A673 (cell line): ENCODE results near the gene PKM. TPM values are rescaled to one million over a fixed set of nuclear protein-coding genes. Genes with fewer than 3 reads are reported as not detected.

ENCODE experiments used
- Bru-seq: library from RNA; stranded (reverse); fragments of 400-500 nt; gene quantifications from one replicate; lab custom pipeline; 2021; lab: Mats Ljungman, UMichigan
- BruChase-seq, 2 experiments: library from RNA; stranded (reverse); fragments of 400-500 nt; gene quantifications; one replicate each; lab custom pipeline; 2021; lab: Mats Ljungman, UMichigan
- BruUV-seq: library from RNA; stranded (reverse); fragments of 400-500 nt; replicated peaks from 2 replicates; lab custom pipeline; 2021; lab: Mats Ljungman, UMichigan
- CTCF ChIA-PET: fragments of 300-600 bp; sonication (Branson Sonifier 250); formaldehyde crosslinking; loops from one replicate; lab custom pipeline; 2022; ENCODE audit warnings: antibody characterized with exemption; lab: Charles Lee
- POLR2A ChIA-PET: fragments of 300-600 bp; sonication (Branson Sonifier 250); formaldehyde crosslinking; loops from one replicate; lab custom pipeline; 2022; ENCODE audit warnings: antibody characterized with exemption; ENCODE audit not compliant: low non-redundant PET; lab: Charles Lee
- DNase-seq: peaks from one replicate; pipeline ENCODE4 v3.0.0-alpha.2; 2015; ENCODE audit warnings: low spot score
- H3K27ac ChIP-seq: fragments of 200-600 bp; sonication (generic); 2 replicates; pipeline ENCODE4 v1.5.1; 2016; ENCODE audit warnings: mixed run types, low read depth, mild to moderate bottlenecking, mixed read lengths, antibody characterized with exemption, low read length; ENCODE audit not compliant: poor library complexity, severe bottlenecking
- H3K27me3 ChIP-seq: fragments of 200-600 bp; sonication (generic); replicated peaks from 2 replicates; pipeline ENCODE4 v1.6.1; 2017; ENCODE audit warnings: mixed run types, low read depth, mild to moderate bottlenecking, mixed read lengths, antibody characterized with exemption, low read length; ENCODE audit not compliant: insufficient read depth, poor library complexity
- H3K36me3 ChIP-seq: fragments of 200-600 bp; sonication (generic); 2 replicates; pipeline ENCODE4 v1.6.1; 2016; ENCODE audit warnings: mixed run types, mild to moderate bottlenecking, mixed read lengths, antibody characterized with exemption, low read length; ENCODE audit not compliant: insufficient read depth, poor library complexity, severe bottlenecking
- H3K4me1 ChIP-seq: fragments of 200-600 bp; sonication (generic); 2 replicates; pipeline ENCODE4 v1.6.1; 2017; ENCODE audit warnings: mixed run types, mild to moderate bottlenecking, mixed read lengths, antibody characterized with exemption, low read length; ENCODE audit not compliant: insufficient read depth, poor library complexity, severe bottlenecking
- H3K4me3 ChIP-seq: fragments of 200-600 bp; sonication (generic); 2 replicates; pipeline ENCODE4 v1.5.1; 2016; ENCODE audit warnings: low read depth, mixed run types, mild to moderate bottlenecking, mixed read lengths, low read length; ENCODE audit not compliant: poor library complexity, severe bottlenecking
- H3K9me3 ChIP-seq: fragments of 200-600 bp; sonication (generic); 2 replicates; pipeline ENCODE4 v1.6.1; 2016; ENCODE audit warnings: mixed run types, low read depth, mild to moderate bottlenecking, mixed read lengths, antibody characterized with exemption, low read length; ENCODE audit not compliant: poor library complexity, severe bottlenecking
- CTCF ChIP-seq: fragments of 300-800, 200-600 bp; sonication (generic); conservative IDR thresholded peaks from 2 replicates; pipeline ENCODE4 v1.5.1; 2017; ENCODE audit warnings: low read depth, mild to moderate bottlenecking, antibody characterized with exemption, low read length, moderate library complexity, mixed read lengths
- EZH2 ChIP-seq: fragments of 200-600 bp; sonication (generic); IDR thresholded peaks from 2 replicates; pipeline ENCODE4 v1.6.1; 2017; ENCODE audit warnings: borderline replicate concordance, low read depth, mild to moderate bottlenecking, mixed read lengths, antibody characterized with exemption, low read length; ENCODE audit not compliant: poor library complexity, severe bottlenecking
- intact Hi-C: fragments of 100-400 bp; cut with micrococcal nuclease; formaldehyde crosslinking; loops from one replicate; pipeline ENCODE4 v1.10.0; 2022; ENCODE audit not compliant: unreplicated experiment
- long read RNA-seq: library from polyadenylated mRNA; stranded (forward); transcript quantifications from one replicate; pipeline ENCODE4 v2.0.0, GENCODE V29; 2022
- total RNA-seq: library from RNA; stranded (reverse); gene quantifications from 2 replicates; pipeline ENCODE4 v1.2.3, GENCODE V29; 2021

PKM gene
- 1,606 and 1,955 TPM in 2 replicates for total RNA-seq
- Bru-seq, nascent RNA = percentile 98 among the genes with signal in this experiment
- BruChase-seq, experiment 1, labeled RNA remaining after a 2-hour chase = percentile 97 among the genes with signal in this experiment
- percentile 99 among the genes with signal in this experiment for BruChase-seq, experiment 2, labeled RNA remaining after a 6-hour chase
- long read RNA-seq, transcript PKM-212 (3 exons, 3,016 nt) = minor isoform, 24 of 6,640 reads
- long read RNA-seq, transcript PKM-214 (2 exons, 2,301 nt) = minor isoform, 30 of 6,640 reads
- long read RNA-seq, transcript PKM-202 (11 exons, 2,318 nt) = major isoform, 5,892 of 6,640 reads
- long read RNA-seq, partial matches to known transcripts = 209 of 6,640 reads
- long read RNA-seq, other reads (novel, unspliced or antisense) = 483 of 6,640 reads

- Histone ChIP-seq H3K9me3 (no peaks in the 10 kb centered on the region), H3K4me1 (peaks cover 27% of the 10 kb centered on the region), H3K27me3 (no peaks in the 10 kb centered on the region), H3K27ac (peak within 1 kb of the TSS; percentile 92), H3K4me3 (peak within 1 kb of the TSS; percentile 91), H3K36me3 (peaks cover 4% of the 10 kb centered on the region)
- DNase-seq = peak; percentile 99
- CTCF ChIA-PET = no interaction called here
- BruUV-seq = no TSS peak
- intact Hi-C loops = loop anchor here (10.0 kb wide), 1 partner anchor 244 kb away; the partner anchor contains the start of gene ARIH1
- POLR2A ChIA-PET = no interaction called here
- TF ChIP-seq CTCF (no peak), EZH2 (no peak)
Observed at GRCh38 chr15:72231066-72231832, at the start of gene PKM. PKM (minus strand) TSS chr15:72231190; CDS start chr15:72219097, 12,093 bp downstream.

- H3K27me3 ChIP-seq = no peaks in the 10 kb centered on the region
- no peaks in the 10 kb centered on the region for H3K9me3 ChIP-seq
- no peak overlapping the region for H3K27ac ChIP-seq
- no peak overlapping the region for H3K4me3 ChIP-seq
- DNase-seq = no peak
- H3K4me1 ChIP-seq = no peaks in the 10 kb centered on the region
- no TSS peak for BruUV-seq
- intact Hi-C loops = no loop called here
- ChIA-PET POLR2A (no interaction called here), CTCF (no interaction called here)
- TF ChIP-seq CTCF (no peak), EZH2 (no peak)
- H3K36me3 ChIP-seq = no peaks in the 10 kb centered on the region
Observed at GRCh38 chr15:72280751-72281150, 49.8 kb upstream of the PKM start.

- no peaks in the 10 kb centered on the region for H3K9me3 ChIP-seq
- DNase-seq = no peak
- no peak overlapping the region for H3K27ac ChIP-seq
- ChIA-PET CTCF (no interaction called here), POLR2A (no interaction called here)
- TF ChIP-seq CTCF (no peak), EZH2 (no peak)
- H3K36me3 ChIP-seq = no peaks in the 10 kb centered on the region
- BruUV-seq = no TSS peak
- no peaks in the 10 kb centered on the region for H3K27me3 ChIP-seq
- no peak overlapping the region for H3K4me3 ChIP-seq
- H3K4me1 ChIP-seq = no peaks in the 10 kb centered on the region
- intact Hi-C loops = no loop called here
Observed at GRCh38 chr15:72278737-72279136, 47.7 kb upstream of the PKM start.
